Activated CD8-positive, alpha-beta T cell treated with anti-CD3 and anti-CD28 coated beads for 36 hours (primary cell): ENCODE data around the gene TOPORS. TPM values are rescaled to one million over a fixed set of nuclear protein-coding genes. Genes with fewer than 3 reads are reported as not detected.

Experiments used
- ATAC-seq: fragments of 200-7000 bp; cut with Tn5 transposase; one replicate; pipeline ENCODE4 v1.10.0; 2021; ENCODE audit warnings: mild to moderate bottlenecking, moderate library complexity
- CTCF ChIA-PET: fragments of 350-600 bp; sonication (Branson Sonifier 250); formaldehyde crosslinking; loops from one replicate; lab custom pipeline; 2021; ENCODE audit warnings: antibody characterized with exemption; lab: Charles Lee
- POLR2A ChIA-PET: fragments of 350-600 bp; sonication (Branson Sonifier 250); formaldehyde crosslinking; loops from one replicate; lab custom pipeline; 2021; ENCODE audit warnings: antibody characterized with exemption; lab: Charles Lee
- DNase-seq: peaks from one replicate; pipeline ENCODE4 v3.0.0-alpha.2; 2020
- H3K27ac Mint-ChIP-seq: one replicate; pipeline ENCODE4 v1.8.0; 2021; ENCODE audit warnings: mild to moderate bottlenecking, mixed read lengths
- H3K27me3 Mint-ChIP-seq: one replicate; pipeline ENCODE4 v1.8.0; 2021; ENCODE audit warnings: mixed read lengths
- H3K36me3 Mint-ChIP-seq: one replicate; pipeline ENCODE4 v1.8.0; 2021; ENCODE audit warnings: low read depth, mixed read lengths
- H3K4me1 Mint-ChIP-seq: one replicate; pipeline ENCODE4 v1.8.0; 2021; ENCODE audit warnings: low read depth, mixed read lengths
- H3K4me3 Mint-ChIP-seq: one replicate; pipeline ENCODE4 v1.8.0; 2021; ENCODE audit warnings: mild to moderate bottlenecking, moderate library complexity, mixed read lengths
- H3K9me3 Mint-ChIP-seq: one replicate; pipeline ENCODE4 v1.8.0; 2021; ENCODE audit warnings: mixed read lengths
- CTCF ChIP-seq: fragments of 200-600 bp; IDR thresholded peaks from one replicate; pipeline ENCODE4 v1.8.0; 2022; ENCODE audit warnings: antibody characterized with exemption, mild to moderate bottlenecking
- intact Hi-C: fragments of 100-400 bp; cut with micrococcal nuclease; formaldehyde crosslinking; loops from one replicate; pipeline ENCODE4 v1.10.0; 2022
- total RNA-seq, 2 experiments: library from RNA; stranded (reverse); gene quantifications; one replicate each; pipeline ENCODE4 v1.2.3, GENCODE V29; 2021

The TOPORS gene
- total RNA-seq, 2 experiments from 2014 or later = 13.3 to 14.2 TPM

GRCh38 chr9:32501868-32502267 is 50.5 kb downstream of the TOPORS start:
- Mint-ChIP-seq H3K27ac (no peak overlapping the region), H3K27me3 (no peaks in the 10 kb centered on the region), H3K4me3 (no peak overlapping the region), H3K9me3 (no peaks in the 10 kb centered on the region), H3K4me1 (peaks cover 2% of the 10 kb centered on the region), H3K36me3 (peaks cover 6% of the 10 kb centered on the region)
- intact Hi-C loops = no loop called here
- DNase-seq = no peak
- CTCF ChIA-PET = interaction anchor here (2.1 to 2.4 kb wide), 2 partner anchors 123 kb away, joined by 4 to 9 read pairs; no protein-coding TSS in a partner anchor
- no peak for ATAC-seq
- TF ChIP-seq CTCF = no peak
- POLR2A ChIA-PET = no interaction called here

DNA sequence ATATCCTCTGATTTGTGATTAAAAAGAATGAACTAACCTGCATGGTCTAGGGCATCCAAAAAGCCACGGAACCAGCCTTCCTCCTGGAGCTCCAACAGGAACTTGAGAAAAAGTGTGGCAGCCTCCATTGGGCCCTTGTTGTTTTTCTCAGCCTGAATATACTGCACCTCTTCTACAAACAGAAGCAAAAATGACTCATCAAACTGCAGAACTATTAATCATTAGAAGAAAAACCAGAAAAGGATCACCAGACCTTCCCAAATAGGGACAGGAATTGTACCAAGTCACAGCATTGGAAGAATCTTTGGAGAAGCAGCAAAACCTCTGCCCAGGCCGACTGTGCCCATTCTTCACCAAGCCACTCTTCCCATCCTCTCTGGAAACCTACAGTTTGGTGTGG is 51.6 kb downstream of the TOPORS start:
- H3K4me1 Mint-ChIP-seq = peaks cover 2% of the 10 kb centered on the region
- POLR2A ChIA-PET = no interaction called here
- H3K27ac Mint-ChIP-seq = no peak overlapping the region

GRCh38 chr9:32497921-32498320 is 54.5 kb downstream of the TOPORS start:
- H3K4me1 Mint-ChIP-seq = peaks cover 2% of the 10 kb centered on the region
- H3K36me3 Mint-ChIP-seq = peaks cover 7% of the 10 kb centered on the region
- no peak overlapping the region for H3K27ac Mint-ChIP-seq

More for the DNA sequence above, 51.6 kb downstream of the TOPORS start:
- H3K27me3 Mint-ChIP-seq = no peaks in the 10 kb centered on the region
- no peak for ATAC-seq
- H3K36me3 Mint-ChIP-seq = peaks cover 7% of the 10 kb centered on the region
- TF ChIP-seq CTCF = no peak
- CTCF ChIA-PET = interaction anchor here (2.4 kb wide), 1 partner anchor 122 kb away, joined by 9 read pairs; no protein-coding TSS in a partner anchor
- DNase-seq = no peak
- intact Hi-C loops = no loop called here
- H3K4me3 Mint-ChIP-seq = no peak overlapping the region
- H3K9me3 Mint-ChIP-seq = no peaks in the 10 kb centered on the region

GRCh38 chr9:32490601-32491000 is 61.8 kb downstream of the TOPORS start:
- ChIA-PET POLR2A (no interaction called here), CTCF (no interaction called here)
- no peak for TF ChIP-seq CTCF
- H3K4me1 Mint-ChIP-seq = no peaks in the 10 kb centered on the region
- no peak for DNase-seq
- H3K9me3 Mint-ChIP-seq = no peaks in the 10 kb centered on the region
- H3K36me3 Mint-ChIP-seq = peaks cover 12% of the 10 kb centered on the region
- no peaks in the 10 kb centered on the region for H3K27me3 Mint-ChIP-seq
- no peak for ATAC-seq
- no peak overlapping the region for H3K27ac Mint-ChIP-seq
- no peak overlapping the region for H3K4me3 Mint-ChIP-seq
- intact Hi-C loops = no loop called here

More at GRCh38 chr9:32497921-32498320, 54.5 kb downstream of the TOPORS start:
- H3K9me3 Mint-ChIP-seq = no peaks in the 10 kb centered on the region
- no peak for DNase-seq
- CTCF ChIA-PET = interaction anchor here (1.7 kb wide), 1 partner anchor 119 kb away, joined by 4 read pairs; no protein-coding TSS in a partner anchor
- ATAC-seq = no peak
- intact Hi-C loops = no loop called here
- H3K27me3 Mint-ChIP-seq = no peaks in the 10 kb centered on the region
- no peak overlapping the region for H3K4me3 Mint-ChIP-seq
- no peak for TF ChIP-seq CTCF
- POLR2A ChIA-PET = no interaction called here

Other genes starting within 250 kb of the TOPORS start
- 10 to 100 TPM; 15.3 to 15.7 TPM for gene ACO1, start 167.9 kb downstream of the TOPORS start, total RNA-seq
- gene RIGI, start 26.4 kb downstream of the TOPORS start, total RNA-seq = 1 to 10 TPM; 5.4 to 5.6 TPM
- 10 to 100 TPM; 28.0 to 30.9 TPM for gene SMIM27, start 259 bp downstream of the TOPORS start, total RNA-seq
- 10 to 100 TPM; 61.4 to 63.4 TPM for gene NDUFB6, start 20.6 kb upstream of the TOPORS start, total RNA-seq
- gene TAF1L, start 83.1 kb upstream of the TOPORS start, total RNA-seq = not detected
- not detected for gene TMEM215, start 231.0 kb upstream of the TOPORS start, total RNA-seq